Upper lobe of left lung (tissue), 6 donors: ENCODE data around the gene RGS8. TPM values are rescaled to one million over a fixed set of nuclear protein-coding genes. Genes with fewer than 3 reads are reported as not detected.

ENCODE experiments used
- ATAC-seq, 2 donors: fragments of 200-7000 bp; cut with Tn5 transposase; one replicate each; pipeline ENCODE4 v1.9.1; 2022; ENCODE audit warnings: mild to moderate bottlenecking in 2 of 2, moderate library complexity in 2 of 2; ENCODE audit not compliant: low FRiP score in 2 of 2
- DNase-seq, 2 donors: peaks; one replicate each; pipeline ENCODE4 v3.0.0-alpha.2; 2019 to 2020
- H3K27ac ChIP-seq, 4 donors: fragments of 200-600 bp; sonication (generic); one replicate each; pipeline ENCODE4 v1.5.1; 2016 to 2019
- H3K27me3 ChIP-seq, 4 donors: fragments of 200-600 bp; sonication (generic); one replicate each; pipeline ENCODE4 v1.5.1; 2017 to 2019
- H3K36me3 ChIP-seq, 4 donors: fragments of 200-600 bp; sonication (generic); one replicate each; pipeline ENCODE4 v1.5.1; 2016 to 2019
- H3K4me1 ChIP-seq, 4 donors: fragments of 200-600 bp; sonication (generic); one replicate each; pipeline ENCODE4 v1.5.1; 2018 to 2019
- H3K4me3 ChIP-seq, 4 donors: fragments of 200-600 bp; sonication (generic); one replicate each; pipeline ENCODE4 v1.5.1; 2017 to 2019; ENCODE audit warnings: mild to moderate bottlenecking in 2 of 4, moderate library complexity in 1 of 4
- H3K9me3 ChIP-seq, 4 donors: fragments of 200-600 bp; sonication (generic); one replicate each; pipeline ENCODE4 v1.5.1; 2018 to 2019
- EP300 ChIP-seq, 4 donors: sonication (generic); formaldehyde crosslinking; IDR thresholded peaks; one replicate each; pipeline ENCODE4 v1.5.1; 2017; ENCODE audit warnings: antibody characterized with exemption in 4 of 4, control low read depth in 2 of 4
- POLR2A ChIP-seq, 4 donors: fragments of 450-650 bp; IDR thresholded peaks; one replicate each; pipeline ENCODE4 v1.5.1; 2016 to 2017; ENCODE audit warnings: antibody characterized with exemption in 4 of 4, mild to moderate bottlenecking in 2 of 4
- POLR2AphosphoS5 ChIP-seq, 2 donors: sonication (generic); formaldehyde crosslinking; IDR thresholded peaks; one replicate each; pipeline ENCODE4 v1.5.1; 2017; ENCODE audit warnings: antibody characterized with exemption in 2 of 2
- WGBS, 2 donors: methylation state at CpG; one replicate each; pipeline ENCODE4 v1.1.5; 2017 to 2018; 5-methylcytosine and 5-hydroxymethylcytosine counted together
- total RNA-seq, 6 donors: library from RNA; depleted of rRNA in 4 of 6; stranded (reverse); fragments of >200 nt in 4 of 6; gene quantifications; one replicate each; pipeline versions ENCODE4 v1.1.0 to v1.2.1, GENCODE V29; 2016 to 2021
- TF ChIP-seq, protein P1 (sequence below), 6 experiments: fragments of 450-650 bp in 4 of 6; fragments of 200-600 bp in 2 of 6; sonication (generic) in 2 of 6; IDR thresholded peaks; one replicate each; pipeline ENCODE4 v1.5.1; 2016 to 2019; ENCODE audit warnings: antibody characterized with exemption in 6 of 6
- donor health status: DM: no; HTN: no; CAD: no; lungs with moderate emphysema.
- donor health status: DM: no; HTN: yes; CAD: no; lungs with severe emphysema.

Gene RGS8
- total RNA-seq, 6 donors from 2014 or later, result 0.20 TPM; not detected in 5

- Histone ChIP-seq H3K9me3 (no peaks in the 10 kb centered on the region), H3K4me3 (no peak overlapping the region), H3K27ac (no peak overlapping the region), H3K27me3 (no peaks in the 10 kb centered on the region), H3K36me3 (no peaks in the 10 kb centered on the region), H3K4me1 (peaks cover 0 to 6% (median 0%) of the 10 kb centered on the region in 4 donors)
- WGBS, 2 donors, result 90 to 92% methylated on average over 9 to 11 of the region's 11 CpGs
- no peak for DNase-seq
- TF ChIP-seq EP300 (IDR thresholded peaks at IDR 0.05) (no peak), POLR2AphosphoS5 (IDR thresholded peaks at IDR 0.05) (no peak), POLR2A (IDR thresholded peaks at IDR 0.05) (no peak)
- TF ChIP-seq, protein P1, sequence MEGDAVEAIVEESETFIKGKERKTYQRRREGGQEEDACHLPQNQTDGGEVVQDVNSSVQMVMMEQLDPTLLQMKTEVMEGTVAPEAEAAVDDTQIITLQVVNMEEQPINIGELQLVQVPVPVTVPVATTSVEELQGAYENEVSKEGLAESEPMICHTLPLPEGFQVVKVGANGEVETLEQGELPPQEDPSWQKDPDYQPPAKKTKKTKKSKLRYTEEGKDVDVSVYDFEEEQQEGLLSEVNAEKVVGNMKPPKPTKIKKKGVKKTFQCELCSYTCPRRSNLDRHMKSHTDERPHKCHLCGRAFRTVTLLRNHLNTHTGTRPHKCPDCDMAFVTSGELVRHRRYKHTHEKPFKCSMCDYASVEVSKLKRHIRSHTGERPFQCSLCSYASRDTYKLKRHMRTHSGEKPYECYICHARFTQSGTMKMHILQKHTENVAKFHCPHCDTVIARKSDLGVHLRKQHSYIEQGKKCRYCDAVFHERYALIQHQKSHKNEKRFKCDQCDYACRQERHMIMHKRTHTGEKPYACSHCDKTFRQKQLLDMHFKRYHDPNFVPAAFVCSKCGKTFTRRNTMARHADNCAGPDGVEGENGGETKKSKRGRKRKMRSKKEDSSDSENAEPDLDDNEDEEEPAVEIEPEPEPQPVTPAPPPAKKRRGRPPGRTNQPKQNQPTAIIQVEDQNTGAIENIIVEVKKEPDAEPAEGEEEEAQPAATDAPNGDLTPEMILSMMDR (IDR thresholded peaks at IDR 0.05), result no peak
- ATAC-seq, result no peak
These were observed 14.2 kb downstream of the RGS8 start for GRCh38 chr1:182670032-182670749.

- no peak for ATAC-seq
- no peaks in the 10 kb centered on the region for H3K27me3 ChIP-seq
- H3K27ac ChIP-seq, result no peak overlapping the region
- WGBS, 2 donors, result 91 to 95% methylated on average over 4 of the region's 4 CpGs
- no peak for TF ChIP-seq POLR2A (IDR thresholded peaks at IDR 0.05)
- TF ChIP-seq POLR2AphosphoS5 (IDR thresholded peaks at IDR 0.05), result no peak
- TF ChIP-seq EP300 (IDR thresholded peaks at IDR 0.05), result no peak
- TF ChIP-seq, protein P1 (IDR thresholded peaks at IDR 0.05), result no peak
- no peaks in the 10 kb centered on the region for H3K9me3 ChIP-seq
- H3K36me3 ChIP-seq, result no peaks in the 10 kb centered on the region
- no peak for DNase-seq
- no peak overlapping the region for H3K4me3 ChIP-seq
- peaks cover 0 to 4% (median 0%) of the 10 kb centered on the region in 4 donors for H3K4me1 ChIP-seq
These were observed 15.1 kb downstream of the RGS8 start for GRCh38 chr1:182669266-182669665.

- TF ChIP-seq POLR2AphosphoS5 (IDR thresholded peaks at IDR 0.05) (no peak), EP300 (IDR thresholded peaks at IDR 0.05) (no peak), POLR2A (IDR thresholded peaks at IDR 0.05) (no peak)
- TF ChIP-seq, protein P1 (IDR thresholded peaks at IDR 0.05), result no peak
- ATAC-seq, result no peak
- no peaks in the 10 kb centered on the region for H3K27me3 ChIP-seq
- no peaks in the 10 kb centered on the region for H3K4me1 ChIP-seq
- no peaks in the 10 kb centered on the region for H3K9me3 ChIP-seq
- WGBS, 2 donors, result 88 to 93% methylated on average over 11 of the region's 11 CpGs
- no peak overlapping the region for H3K27ac ChIP-seq
- no peaks in the 10 kb centered on the region for H3K36me3 ChIP-seq
- no peak for DNase-seq
- H3K4me3 ChIP-seq, result no peak overlapping the region
These were observed 15.8 kb downstream of the RGS8 start for GRCh38 chr1:182668521-182669054.

DNA sequence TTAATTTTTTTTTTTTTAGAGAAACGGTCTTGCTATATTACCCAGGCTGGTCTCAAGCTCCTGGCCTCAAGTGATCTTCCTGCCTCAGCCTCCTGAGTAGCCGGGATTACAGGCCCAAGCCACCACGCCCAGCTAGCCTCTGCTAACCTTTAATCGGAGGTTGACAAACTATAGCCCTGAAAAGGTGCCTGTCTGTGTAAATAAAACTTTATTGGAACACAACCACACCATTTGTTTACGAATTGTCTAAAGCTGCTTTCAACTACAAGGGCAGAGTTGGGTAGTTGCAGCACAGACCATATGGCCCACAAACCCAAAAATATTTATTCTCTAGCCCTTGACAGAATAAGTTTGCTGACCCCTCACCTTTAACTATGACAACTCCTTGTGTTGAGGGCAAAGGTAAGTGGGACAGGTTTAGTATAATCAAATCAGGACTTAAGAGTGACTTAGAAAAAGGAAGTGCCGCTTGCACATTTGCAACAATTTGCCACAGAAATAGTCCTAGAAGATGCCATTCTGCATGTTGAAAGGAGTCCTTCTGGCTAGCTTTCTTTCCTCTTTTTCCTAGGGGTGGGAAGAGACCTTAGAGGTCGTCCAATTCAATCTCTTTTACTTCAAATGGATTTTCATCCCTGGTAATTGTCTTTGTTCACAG is 16.4 kb downstream of the RGS8 start:
- H3K27ac ChIP-seq, result no peak overlapping the region
- no peaks in the 10 kb centered on the region for H3K36me3 ChIP-seq

More for the DNA sequence above, 16.4 kb downstream of the RGS8 start:
- ATAC-seq (no peak), DNase-seq (no peak)
- no peaks in the 10 kb centered on the region for H3K9me3 ChIP-seq
- WGBS, 2 donors, result 89 to 94% methylated on average over 7 of the region's 7 CpGs
- H3K4me3 ChIP-seq, result no peak overlapping the region
- TF ChIP-seq POLR2A (IDR thresholded peaks at IDR 0.05) (no peak), EP300 (IDR thresholded peaks at IDR 0.05) (no peak), POLR2AphosphoS5 (IDR thresholded peaks at IDR 0.05) (no peak)
- TF ChIP-seq, protein P1 (IDR thresholded peaks at IDR 0.05), result no peak
- no peaks in the 10 kb centered on the region for H3K27me3 ChIP-seq
- H3K4me1 ChIP-seq, result no peaks in the 10 kb centered on the region
